OCI-LY7 (cell line): Measurements from ENCODE around the gene RYK.

Experiments
- EZH2phosphoT487 ChIP-seq: fragments of 200-600 bp; sonication (generic); IDR thresholded peaks from 2 replicates; pipeline ENCODE4 v1.6.1; 2018; ENCODE audit warnings: low read depth, borderline replicate concordance, mild to moderate bottlenecking, mixed run types, antibody characterized with exemption, low read length, moderate library complexity, mixed read lengths
- TF ChIP-seq, protein P1 (sequence below): fragments of 200-600 bp; sonication (generic); conservative IDR thresholded peaks from 2 replicates; pipeline ENCODE4 v1.5.1; 2014; ENCODE audit warnings: mild to moderate bottlenecking, antibody characterized with exemption, low read length, moderate library complexity, mixed read lengths

DNA sequence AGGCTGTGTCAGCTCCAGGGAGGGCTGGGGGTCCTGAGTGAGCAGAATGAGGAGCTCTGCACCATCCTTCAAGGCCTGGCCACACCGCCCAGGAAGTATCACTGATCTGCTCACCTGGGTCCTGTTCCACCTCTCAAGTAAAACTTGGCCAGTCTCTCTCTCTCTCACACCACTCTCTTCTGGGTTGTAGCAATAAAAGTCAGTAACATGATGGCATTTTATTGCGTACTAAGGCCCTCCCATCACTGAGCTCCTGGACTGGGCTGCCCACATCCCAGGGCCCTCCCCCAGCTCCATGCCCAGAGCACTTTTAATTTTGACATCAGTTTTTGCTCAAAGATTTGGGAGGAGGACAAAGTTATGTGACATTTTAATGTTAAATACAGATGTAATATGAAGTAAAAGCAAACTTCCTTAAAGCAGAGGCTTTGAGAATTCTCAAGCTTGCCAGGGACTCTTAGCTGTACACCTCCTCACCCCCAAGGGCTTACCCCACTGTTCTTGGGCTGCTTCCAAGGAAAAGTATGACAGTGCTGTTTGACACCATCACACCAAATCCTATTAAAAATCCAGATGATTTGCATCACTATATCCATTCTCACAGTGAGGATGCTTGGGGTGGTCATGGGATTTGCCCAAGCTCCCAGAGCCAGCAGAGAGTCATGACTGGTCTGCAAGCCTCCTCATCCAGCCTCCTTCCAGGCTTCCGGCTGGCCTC lies 115.8 kb downstream of the RYK start:
- TF ChIP-seq, protein P1, sequence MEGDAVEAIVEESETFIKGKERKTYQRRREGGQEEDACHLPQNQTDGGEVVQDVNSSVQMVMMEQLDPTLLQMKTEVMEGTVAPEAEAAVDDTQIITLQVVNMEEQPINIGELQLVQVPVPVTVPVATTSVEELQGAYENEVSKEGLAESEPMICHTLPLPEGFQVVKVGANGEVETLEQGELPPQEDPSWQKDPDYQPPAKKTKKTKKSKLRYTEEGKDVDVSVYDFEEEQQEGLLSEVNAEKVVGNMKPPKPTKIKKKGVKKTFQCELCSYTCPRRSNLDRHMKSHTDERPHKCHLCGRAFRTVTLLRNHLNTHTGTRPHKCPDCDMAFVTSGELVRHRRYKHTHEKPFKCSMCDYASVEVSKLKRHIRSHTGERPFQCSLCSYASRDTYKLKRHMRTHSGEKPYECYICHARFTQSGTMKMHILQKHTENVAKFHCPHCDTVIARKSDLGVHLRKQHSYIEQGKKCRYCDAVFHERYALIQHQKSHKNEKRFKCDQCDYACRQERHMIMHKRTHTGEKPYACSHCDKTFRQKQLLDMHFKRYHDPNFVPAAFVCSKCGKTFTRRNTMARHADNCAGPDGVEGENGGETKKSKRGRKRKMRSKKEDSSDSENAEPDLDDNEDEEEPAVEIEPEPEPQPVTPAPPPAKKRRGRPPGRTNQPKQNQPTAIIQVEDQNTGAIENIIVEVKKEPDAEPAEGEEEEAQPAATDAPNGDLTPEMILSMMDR: no peak
- no peak for TF ChIP-seq EZH2phosphoT487
